Superior temporal gyrus (tissue), 1 donor: ENCODE data around the gene LMOD1.

Source experiments
- DNase-seq: peaks from one replicate; pipeline ENCODE4 v3.0.0-alpha.2; 2016; ENCODE audit errors: extremely low spot score

The LMOD1 gene

GRCh38 chr1:201893431-201893830 lies 52.9 kb downstream of the LMOD1 start:
- DNase-seq = no peak

GRCh38 chr1:201892211-201892610 lies 54.1 kb downstream of the LMOD1 start:
- no peak for DNase-seq

GRCh38 chr1:201891451-201892045 lies 54.8 kb downstream of the LMOD1 start:
- DNase-seq = no peak

GRCh38 chr1:201890806-201891450 lies 55.4 kb downstream of the LMOD1 start:
- no peak for DNase-seq

- DNase-seq = no peak
Measured at GRCh38 chr1:201890223-201890622, 56.1 kb downstream of the LMOD1 start.

GRCh38 chr1:201889090-201889968 lies 57.0 kb downstream of the LMOD1 start:
- peak; percentile 24 for DNase-seq

GRCh38 chr1:201888282-201889089 lies 57.9 kb downstream of the LMOD1 start, which contains the start of gene SHISA4:
SHISA4 (plus strand) TSS chr1:201888898; CDS start chr1:201888995, 97 bp downstream.
- DNase-seq = peak; percentile 93

- DNase-seq = peak; percentile 76
Measured at GRCh38 chr1:201887116-201887866, 59.1 kb downstream of the LMOD1 start.

- DNase-seq = no peak
Measured at GRCh38 chr1:201886103-201886885, 60.1 kb downstream of the LMOD1 start.

- no peak for DNase-seq
Measured at GRCh38 chr1:201885531-201886075, 60.7 kb downstream of the LMOD1 start.

- DNase-seq = no peak
Measured at GRCh38 chr1:201884425-201884824, 61.9 kb downstream of the LMOD1 start.

- DNase-seq = peak; percentile 36
Measured at GRCh38 chr1:201883786-201884185, 62.6 kb downstream of the LMOD1 start.

- no peak for DNase-seq
Measured at GRCh38 chr1:201883266-201883665, 63.1 kb downstream of the LMOD1 start.

- DNase-seq = peak; percentile 78
Measured at GRCh38 chr1:201882665-201883132, 63.6 kb downstream of the LMOD1 start.

GRCh38 chr1:201881617-201882016 lies 64.7 kb downstream of the LMOD1 start:
- DNase-seq = no peak

- no peak for DNase-seq
Measured at GRCh38 chr1:201880928-201881571, 65.3 kb downstream of the LMOD1 start.

- DNase-seq = peak; percentile 87
Measured at GRCh38 chr1:201877877-201878401, 68.4 kb downstream of the LMOD1 start.

- peak; percentile 40 for DNase-seq
Measured at GRCh38 chr1:201876148-201876818, 70.1 kb downstream of the LMOD1 start.
